Ishikawa (cell line): Measurements from ENCODE around the gene LPP.

Source experiments
- CEBPB ChIP-seq: IDR thresholded peaks from 2 replicates; pipeline ENCODE4 v1.6.1; 2012
- CREB1 ChIP-seq: IDR thresholded peaks from 2 replicates; pipeline ENCODE4 v1.6.1; 2012; ENCODE audit warnings: low read depth
- EGR1 ChIP-seq: IDR thresholded peaks from 2 replicates; pipeline ENCODE4 v1.6.1; 2012
- EP300 ChIP-seq: IDR thresholded peaks from 2 replicates; pipeline ENCODE4 v1.6.1; 2012; ENCODE audit warnings: borderline replicate concordance
- FOXM1 ChIP-seq: IDR thresholded peaks from 2 replicates; pipeline ENCODE4 v1.6.1; 2012; ENCODE audit warnings: low read depth, borderline replicate concordance
- MAX ChIP-seq: IDR thresholded peaks from 2 replicates; pipeline ENCODE4 v1.6.1; 2012
- NFIC ChIP-seq: IDR thresholded peaks from 2 replicates; pipeline ENCODE4 v1.6.1; 2012
- RAD21 ChIP-seq: IDR thresholded peaks from 2 replicates; pipeline ENCODE4 v1.6.1; 2012; ENCODE audit warnings: low read depth
- REST ChIP-seq: IDR thresholded peaks from 2 replicates; pipeline ENCODE4 v1.6.1; 2012; ENCODE audit warnings: low read depth, mild to moderate bottlenecking
- TAF1 ChIP-seq: IDR thresholded peaks from 2 replicates; pipeline ENCODE4 v1.6.1; 2012; ENCODE audit warnings: low read depth, mild to moderate bottlenecking
- TCF12 ChIP-seq: IDR thresholded peaks from 2 replicates; pipeline ENCODE4 v1.6.1; 2012; ENCODE audit warnings: low read depth
- TEAD4 ChIP-seq: IDR thresholded peaks from 2 replicates; pipeline ENCODE4 v1.6.1; 2012
- USF1 ChIP-seq: IDR thresholded peaks from 2 replicates; pipeline ENCODE4 v1.6.1; 2012
- YY1 ChIP-seq: IDR thresholded peaks from 2 replicates; pipeline ENCODE4 v1.6.1; 2012; ENCODE audit warnings: low read depth
- ZBTB7A ChIP-seq: IDR thresholded peaks from 2 replicates; pipeline ENCODE4 v1.6.1; 2012; ENCODE audit warnings: low read depth

The LPP gene

GRCh38 chr3:188938999-188939398 is 785.0 kb downstream of the LPP start:
- no peak for TF ChIP-seq REST
- no peak for TF ChIP-seq RAD21
- no peak for TF ChIP-seq FOXM1
- TF ChIP-seq ZBTB7A = no peak
- TF ChIP-seq USF1 = no peak
- no peak for TF ChIP-seq TCF12
- no peak for TF ChIP-seq EGR1
- no peak for TF ChIP-seq NFIC
- TF ChIP-seq MAX = no peak
- TF ChIP-seq EP300 = no peak
- no peak for TF ChIP-seq TAF1
- no peak for TF ChIP-seq CEBPB
- TF ChIP-seq CREB1 = no peak
- no peak for TF ChIP-seq TEAD4
- no peak for TF ChIP-seq YY1

GRCh38 chr3:188939814-188940572 is 786.0 kb downstream of the LPP start:
- TF ChIP-seq CREB1 (no peak), EGR1 (no peak), TAF1 (no peak), USF1 (no peak), CEBPB (no peak), YY1 (no peak), ZBTB7A (no peak)
